Right atrium auricular region (tissue), 2 donors: ENCODE results near the gene FOXL2. TPM values are rescaled to one million over a fixed set of nuclear protein-coding genes. Genes with fewer than 3 reads are reported as not detected.

Experiments used
- DNase-seq: peaks from one replicate; pipeline ENCODE4 v3.0.0-alpha.2; 2019; ENCODE audit warnings: low spot score
- H3K27ac ChIP-seq, 2 donors: fragments of 200-600 bp; sonication (generic); 1 replicate in 1 of 2; 2 replicates in 1 of 2; pipeline ENCODE4 v1.5.1; 2016 to 2019
- H3K27me3 ChIP-seq, 2 donors: fragments of 200-600 bp; sonication (generic); one replicate each; pipeline versions ENCODE4 v1.5.1 to v1.6.0; 2017 to 2019
- H3K36me3 ChIP-seq: fragments of 200-600 bp; sonication (generic); one replicate; pipeline ENCODE4 v1.5.1; 2016
- H3K4me1 ChIP-seq, 2 donors: fragments of 200-600 bp; sonication (generic); one replicate each; pipeline versions ENCODE4 v1.5.1 to v1.6.0; 2017 to 2019
- H3K4me3 ChIP-seq, 2 donors: fragments of 200-600 bp; sonication (generic); 1 replicate in 1 of 2; 2 replicates in 1 of 2; pipeline ENCODE4 v1.5.1; 2017 to 2019; ENCODE audit warnings: mild to moderate bottlenecking in 1 of 2, moderate library complexity in 1 of 2
- H3K9me3 ChIP-seq, 2 donors: fragments of 200-600 bp; sonication (generic); one replicate each; pipeline ENCODE4 v1.5.1; 2019
- total RNA-seq, 2 donors: library from RNA; depleted of rRNA; stranded (reverse); fragments of >200 nt; gene quantifications; one replicate each; pipeline ENCODE4 v1.1.0, GENCODE V29; 2016
- TF ChIP-seq, protein P1 (sequence below), 2 donors: fragments of 200-600 bp; sonication (generic); IDR thresholded peaks; one replicate each; pipeline ENCODE4 v1.5.1; 2019; ENCODE audit warnings: antibody characterized with exemption in 2 of 2

Gene FOXL2
- total RNA-seq, 2 donors from 2014 or later: not detected

- H3K27ac ChIP-seq: no peak overlapping the region
- no peak for DNase-seq
- H3K9me3 ChIP-seq: no peaks in the 10 kb centered on the region
- peaks cover 0 to 42% of the 10 kb centered on the region in 2 donors for H3K4me1 ChIP-seq
- peak overlapping the region in 1 of 2 donors; percentile 16 for H3K4me3 ChIP-seq
- peaks cover 57 to 95% of the 10 kb centered on the region in 2 donors for H3K27me3 ChIP-seq
- TF ChIP-seq, protein P1, sequence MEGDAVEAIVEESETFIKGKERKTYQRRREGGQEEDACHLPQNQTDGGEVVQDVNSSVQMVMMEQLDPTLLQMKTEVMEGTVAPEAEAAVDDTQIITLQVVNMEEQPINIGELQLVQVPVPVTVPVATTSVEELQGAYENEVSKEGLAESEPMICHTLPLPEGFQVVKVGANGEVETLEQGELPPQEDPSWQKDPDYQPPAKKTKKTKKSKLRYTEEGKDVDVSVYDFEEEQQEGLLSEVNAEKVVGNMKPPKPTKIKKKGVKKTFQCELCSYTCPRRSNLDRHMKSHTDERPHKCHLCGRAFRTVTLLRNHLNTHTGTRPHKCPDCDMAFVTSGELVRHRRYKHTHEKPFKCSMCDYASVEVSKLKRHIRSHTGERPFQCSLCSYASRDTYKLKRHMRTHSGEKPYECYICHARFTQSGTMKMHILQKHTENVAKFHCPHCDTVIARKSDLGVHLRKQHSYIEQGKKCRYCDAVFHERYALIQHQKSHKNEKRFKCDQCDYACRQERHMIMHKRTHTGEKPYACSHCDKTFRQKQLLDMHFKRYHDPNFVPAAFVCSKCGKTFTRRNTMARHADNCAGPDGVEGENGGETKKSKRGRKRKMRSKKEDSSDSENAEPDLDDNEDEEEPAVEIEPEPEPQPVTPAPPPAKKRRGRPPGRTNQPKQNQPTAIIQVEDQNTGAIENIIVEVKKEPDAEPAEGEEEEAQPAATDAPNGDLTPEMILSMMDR (IDR thresholded peaks at IDR 0.05): no peak
- H3K36me3 ChIP-seq: no peaks in the 10 kb centered on the region
Measured at GRCh38 chr3:138944929-138945708, 1.8 kb downstream of the FOXL2 start.

DNA sequence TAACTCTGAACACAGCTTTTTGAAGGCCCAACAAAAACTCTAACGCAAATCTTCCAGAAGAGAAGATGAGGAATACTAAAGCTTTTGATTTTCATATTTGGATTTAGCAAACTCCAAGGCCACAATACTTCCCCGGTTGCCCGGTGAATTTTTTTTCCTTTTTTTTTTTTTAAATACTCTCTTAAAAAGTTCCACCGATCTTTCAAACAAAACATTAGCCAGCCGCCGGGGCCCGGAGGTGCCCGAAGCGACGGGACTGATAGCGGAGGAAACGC is 2.3 kb downstream of the FOXL2 start:
- Histone ChIP-seq H3K4me3 (peak overlapping the region in 1 of 2 donors; percentile 16), H3K9me3 (no peaks in the 10 kb centered on the region), H3K27ac (no peak overlapping the region), H3K36me3 (no peaks in the 10 kb centered on the region), H3K27me3 (peaks cover 62 to 95% of the 10 kb centered on the region in 2 donors), H3K4me1 (peaks cover 0 to 42% of the 10 kb centered on the region in 2 donors)
- TF ChIP-seq, protein P1 (IDR thresholded peaks at IDR 0.05): no peak
- DNase-seq: no peak

- peaks cover 0 to 44% of the 10 kb centered on the region in 2 donors for H3K4me1 ChIP-seq
- H3K27me3 ChIP-seq: peaks cover 62 to 95% of the 10 kb centered on the region in 2 donors
- TF ChIP-seq, protein P1 (IDR thresholded peaks at IDR 0.05): no peak
- no peaks in the 10 kb centered on the region for H3K9me3 ChIP-seq
- DNase-seq: no peak
- no peak overlapping the region for H3K4me3 ChIP-seq
- no peaks in the 10 kb centered on the region for H3K36me3 ChIP-seq
- no peak overlapping the region for H3K27ac ChIP-seq
Measured at GRCh38 chr3:138943724-138944653, 2.9 kb downstream of the FOXL2 start.

GRCh38 chr3:138942861-138943623 is 3.9 kb downstream of the FOXL2 start:
- H3K4me1 ChIP-seq: peaks cover 0 to 54% of the 10 kb centered on the region in 2 donors
- H3K36me3 ChIP-seq: no peaks in the 10 kb centered on the region
- no peaks in the 10 kb centered on the region for H3K9me3 ChIP-seq
- H3K27ac ChIP-seq: no peak overlapping the region
- TF ChIP-seq, protein P1 (IDR thresholded peaks at IDR 0.05): no peak
- DNase-seq: no peak
- no peak overlapping the region for H3K4me3 ChIP-seq
- H3K27me3 ChIP-seq: peaks cover 68 to 96% of the 10 kb centered on the region in 2 donors

GRCh38 chr3:138942271-138942670 is 4.7 kb downstream of the FOXL2 start:
- H3K27me3 ChIP-seq: peaks cover 74 to 94% of the 10 kb centered on the region in 2 donors
- peaks cover 0 to 58% of the 10 kb centered on the region in 2 donors for H3K4me1 ChIP-seq
- DNase-seq: no peak

More at GRCh38 chr3:138942271-138942670, 4.7 kb downstream of the FOXL2 start:
- H3K9me3 ChIP-seq: no peaks in the 10 kb centered on the region
- TF ChIP-seq, protein P1 (IDR thresholded peaks at IDR 0.05): no peak
- H3K36me3 ChIP-seq: no peaks in the 10 kb centered on the region
- no peak overlapping the region for H3K27ac ChIP-seq
- H3K4me3 ChIP-seq: no peak overlapping the region
